ENCODE results near the gene MAST3.

DNA sequence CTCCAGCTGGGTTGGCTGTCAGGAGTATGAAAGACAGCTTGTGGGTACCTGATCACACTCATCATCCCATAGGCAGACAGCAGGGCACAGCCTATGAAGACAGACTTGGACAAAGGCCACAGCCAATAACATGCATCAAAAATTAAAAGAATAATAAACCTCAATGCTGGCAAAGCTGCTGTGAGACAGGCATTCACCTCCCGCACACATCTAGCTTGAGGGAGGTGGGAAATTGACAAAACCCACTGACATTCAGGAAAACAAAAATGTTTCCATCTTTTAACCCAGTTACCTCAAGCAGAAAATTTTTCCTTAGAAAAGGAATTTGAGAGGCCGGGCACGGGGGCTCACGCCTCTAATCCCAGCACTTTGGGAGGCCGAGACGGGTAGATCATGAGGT is 25.2 kb upstream of the MAST3 start:
- TF ChIP-seq POLR2A (IDR thresholded peaks at IDR 0.05) (no peak), POLR2AphosphoS5 (IDR thresholded peaks at IDR 0.05) (no peak)

Data from transverse colon (tissue), 3 donors.